Adipocyte (in vitro differentiated cells): ENCODE data around the gene TRAPPC2.

Source experiments
- DNase-seq: peaks from one replicate; pipeline ENCODE4 v3.0.0-alpha.2; 2015; ENCODE audit warnings: low read depth
- H3K27me3 ChIP-seq: replicated peaks from 2 replicates; pipeline ENCODE4 v1.7.0; 2013; ENCODE audit warnings: mild to moderate bottlenecking, low read length, moderate library complexity; ENCODE audit not compliant: control insufficient read depth, insufficient read depth
- H3K36me3 ChIP-seq: 2 replicates; pipeline ENCODE4 v1.7.0; 2013; ENCODE audit warnings: low read length, mild to moderate bottlenecking, moderate library complexity; ENCODE audit not compliant: control insufficient read depth, insufficient read depth, severe bottlenecking
- H3K4me1 ChIP-seq: 2 replicates; pipeline ENCODE4 v1.7.0; 2013; ENCODE audit warnings: mild to moderate bottlenecking, low read length, moderate library complexity; ENCODE audit not compliant: control insufficient read depth, insufficient read depth
- H3K4me3 ChIP-seq: 2 replicates; pipeline ENCODE4 v1.7.0; 2013; ENCODE audit warnings: mild to moderate bottlenecking, low read length, moderate library complexity
- H3K9ac ChIP-seq: 2 replicates; pipeline ENCODE4 v1.7.0; 2013; ENCODE audit warnings: mild to moderate bottlenecking, low read length, moderate library complexity
- H3K9me3 ChIP-seq: 2 replicates; pipeline ENCODE4 v1.7.0; 2013; ENCODE audit warnings: mild to moderate bottlenecking, low read length, moderate library complexity; ENCODE audit not compliant: control insufficient read depth

Gene TRAPPC2

DNA sequence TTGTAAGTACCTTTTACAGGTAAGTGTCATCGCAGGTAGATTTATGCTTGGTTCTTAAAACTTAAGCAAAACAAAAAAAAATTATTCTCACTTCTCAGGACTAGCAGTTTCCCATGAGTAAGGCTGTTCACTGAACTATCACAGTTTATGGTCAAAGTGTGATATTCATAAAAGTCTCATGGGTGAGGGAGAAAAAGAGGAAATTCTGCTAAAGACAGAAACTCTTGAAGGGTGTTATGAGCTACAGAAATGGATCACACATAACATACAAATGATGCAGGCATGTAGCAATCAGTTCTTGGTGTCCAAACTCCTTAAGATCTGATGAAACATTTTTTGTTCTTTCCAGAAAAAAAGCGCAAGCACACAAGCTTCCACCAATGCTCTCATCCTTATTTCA, 37.0 kb downstream of the TRAPPC2 start:
- H3K36me3 ChIP-seq: no peaks in the 10 kb centered on the region
- peaks cover 39% of the 10 kb centered on the region for H3K4me1 ChIP-seq
- no peak overlapping the region for H3K4me3 ChIP-seq
- no peaks in the 10 kb centered on the region for H3K9me3 ChIP-seq
- no peaks in the 10 kb centered on the region for H3K27me3 ChIP-seq
- no peak overlapping the region for H3K9ac ChIP-seq
- DNase-seq: peak; percentile 5

DNA sequence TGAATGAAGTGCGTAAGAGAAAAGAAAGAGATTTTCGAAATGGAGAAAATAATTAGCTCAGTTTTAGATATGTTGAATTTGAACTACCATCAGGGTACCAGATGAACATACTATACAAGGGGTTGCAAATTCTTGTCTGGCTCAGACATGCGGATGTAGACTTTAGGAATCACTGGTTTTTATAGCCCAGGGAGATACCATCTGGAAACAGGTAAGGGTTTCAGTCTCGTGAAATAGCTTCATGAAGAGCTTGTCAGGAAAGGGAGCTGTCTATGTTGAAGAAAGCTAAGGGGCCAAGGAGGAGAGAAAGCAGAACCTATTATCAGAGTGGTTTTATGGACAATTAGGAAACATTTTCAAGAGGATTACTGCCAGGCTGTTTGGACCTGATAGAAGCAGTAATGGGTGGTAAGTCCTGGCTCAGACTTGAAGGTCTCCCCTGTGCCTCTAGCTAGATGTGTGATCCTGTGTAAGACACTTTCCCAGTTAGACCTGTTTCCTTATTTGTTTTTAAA, 38.8 kb downstream of the TRAPPC2 start:
- H3K4me3 ChIP-seq: no peak overlapping the region
- no peak for DNase-seq
- no peak overlapping the region for H3K9ac ChIP-seq
- H3K9me3 ChIP-seq: no peaks in the 10 kb centered on the region
- H3K4me1 ChIP-seq: peaks cover 44% of the 10 kb centered on the region
- no peaks in the 10 kb centered on the region for H3K27me3 ChIP-seq
- H3K36me3 ChIP-seq: no peaks in the 10 kb centered on the region

DNA sequence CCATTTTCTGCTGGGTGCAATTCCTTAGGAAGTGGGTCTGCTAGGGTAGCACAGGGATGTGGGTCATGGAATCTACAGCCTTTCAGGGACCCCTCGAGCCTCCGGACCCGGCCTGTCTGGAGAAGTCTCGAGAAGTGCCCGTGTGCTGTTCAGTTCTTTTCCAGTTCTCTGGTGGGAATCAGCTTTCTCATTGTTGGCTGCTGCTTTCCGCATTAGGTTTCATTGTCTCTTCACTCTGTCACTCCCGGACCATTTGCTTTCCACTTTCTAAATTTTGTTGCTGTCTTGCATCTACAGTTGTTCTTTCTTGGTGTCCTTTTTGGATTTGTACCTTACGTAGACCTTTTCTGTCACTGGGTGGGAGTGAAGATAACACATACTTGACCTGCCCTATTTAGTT, 39.4 kb downstream of the TRAPPC2 start:
- Histone ChIP-seq H3K4me3 (peak overlapping the region; percentile 54), H3K4me1 (peaks cover 47% of the 10 kb centered on the region), H3K9me3 (no peaks in the 10 kb centered on the region), H3K36me3 (no peaks in the 10 kb centered on the region), H3K27me3 (no peaks in the 10 kb centered on the region), H3K9ac (peak overlapping the region; percentile 12)
- no peak for DNase-seq

DNA sequence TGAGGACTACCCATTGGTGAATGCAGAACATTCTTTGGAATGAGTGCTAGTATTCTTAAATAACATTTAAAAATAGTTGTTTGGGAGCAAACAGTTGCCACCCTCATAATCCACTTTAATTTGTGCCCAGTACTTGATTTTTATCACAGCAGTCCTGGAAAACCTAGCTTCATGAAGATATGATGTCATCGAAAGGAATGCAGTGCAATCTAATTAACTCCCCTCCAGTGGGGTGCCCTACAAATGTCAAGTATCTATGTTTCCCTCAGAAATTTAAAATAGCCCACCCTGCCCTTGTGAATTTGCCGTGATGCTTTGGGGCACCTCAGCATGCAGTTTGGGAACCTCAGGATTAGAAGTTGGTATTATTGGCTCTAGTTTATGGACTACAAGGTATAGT, 40.1 kb downstream of the TRAPPC2 start:
- Histone ChIP-seq H3K27me3 (no peaks in the 10 kb centered on the region), H3K36me3 (no peaks in the 10 kb centered on the region), H3K4me3 (peak overlapping the region; percentile 54), H3K4me1 (peaks cover 46% of the 10 kb centered on the region), H3K9me3 (no peaks in the 10 kb centered on the region), H3K9ac (peak overlapping the region; percentile 12)
- peak; percentile 31 for DNase-seq

DNA sequence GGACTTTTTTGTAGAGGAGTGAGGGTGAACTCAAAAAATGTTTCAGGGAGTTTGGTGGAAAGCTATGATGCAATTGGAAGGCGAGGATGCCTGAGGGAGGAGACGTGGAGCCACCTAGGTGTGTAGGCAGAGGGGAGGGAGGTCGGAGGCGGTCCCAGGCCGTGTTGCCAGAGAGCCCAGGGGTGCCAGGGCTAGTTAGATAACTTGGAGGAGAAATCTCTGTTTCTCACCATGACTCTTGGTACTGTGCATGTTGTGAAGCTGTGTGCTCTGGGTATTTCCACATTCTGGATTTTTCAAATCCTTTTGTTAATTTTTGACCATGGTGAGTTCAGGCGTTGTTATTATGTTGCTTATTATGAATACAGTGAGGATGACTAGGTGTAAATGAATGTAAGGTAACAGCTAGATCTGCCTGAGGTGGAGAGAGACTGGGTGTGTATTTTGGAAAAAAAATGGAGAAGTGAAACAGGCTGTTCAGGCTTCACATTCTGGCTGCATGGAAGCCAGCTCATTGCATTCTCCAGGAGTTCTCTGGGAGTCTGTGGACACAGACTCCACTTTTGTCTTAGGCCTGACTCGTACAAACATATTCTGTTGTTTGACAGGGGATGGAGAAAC, 41.0 kb downstream of the TRAPPC2 start:
- DNase-seq: peak; percentile 16
- H3K27me3 ChIP-seq: no peaks in the 10 kb centered on the region
- H3K4me1 ChIP-seq: peaks cover 41% of the 10 kb centered on the region
- H3K36me3 ChIP-seq: no peaks in the 10 kb centered on the region
- peak overlapping the region; percentile 12 for H3K4me3 ChIP-seq
- peak overlapping the region; percentile 13 for H3K9ac ChIP-seq
- no peaks in the 10 kb centered on the region for H3K9me3 ChIP-seq

DNA sequence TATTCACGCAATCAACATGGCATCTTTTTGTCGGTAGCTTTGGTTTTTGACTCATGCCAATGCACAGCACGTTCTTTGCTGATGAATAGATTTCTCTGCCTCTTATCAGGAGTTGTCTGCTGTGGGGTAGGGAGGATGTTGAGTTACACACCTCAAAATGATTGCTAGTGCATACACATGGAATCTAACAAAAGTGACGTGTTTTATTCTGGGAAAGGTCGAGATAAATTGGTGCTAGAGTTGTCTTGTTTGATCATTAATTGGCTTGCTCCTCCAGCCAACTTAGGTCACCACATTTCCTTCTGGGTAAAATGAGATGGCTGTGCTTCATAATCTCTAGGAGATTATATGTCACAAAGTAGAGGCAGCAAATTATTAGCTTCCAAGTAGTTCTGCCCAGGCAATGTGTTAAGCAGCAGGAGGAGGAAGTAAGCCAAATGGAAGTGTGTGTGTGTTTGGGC, 41.6 kb downstream of the TRAPPC2 start:
- Histone ChIP-seq H3K4me3 (peak overlapping the region; percentile 14), H3K36me3 (no peaks in the 10 kb centered on the region), H3K9ac (no peak overlapping the region), H3K27me3 (no peaks in the 10 kb centered on the region), H3K4me1 (peaks cover 41% of the 10 kb centered on the region), H3K9me3 (no peaks in the 10 kb centered on the region)
- no peak for DNase-seq

DNA sequence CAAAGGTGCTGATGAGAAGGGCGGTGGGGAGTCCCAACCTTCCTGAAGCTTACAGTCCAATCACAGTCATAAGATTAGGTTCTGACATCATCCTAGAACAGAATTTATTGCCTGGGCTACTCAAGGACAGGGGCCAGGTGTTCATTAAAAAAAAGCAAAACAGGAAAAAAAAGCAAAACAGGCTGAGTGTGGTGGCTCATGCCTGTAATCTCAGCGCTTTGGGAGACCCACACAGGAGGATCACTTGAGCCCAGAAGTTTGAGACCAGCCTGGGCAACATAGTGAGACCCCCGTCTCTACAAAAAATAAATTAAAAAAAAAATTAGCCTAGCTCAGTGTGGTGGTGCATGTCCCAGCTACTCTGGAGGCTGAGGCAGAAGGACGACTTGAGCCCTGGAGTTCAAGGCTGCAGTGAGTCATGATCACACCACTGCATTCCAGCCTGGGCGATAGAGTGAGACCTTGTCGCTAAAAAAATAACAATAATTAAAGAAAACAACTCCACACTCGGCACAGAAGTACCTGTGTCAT, 42.5 kb downstream of the TRAPPC2 start:
- Histone ChIP-seq H3K9ac (no peak overlapping the region), H3K27me3 (no peaks in the 10 kb centered on the region), H3K9me3 (no peaks in the 10 kb centered on the region), H3K36me3 (no peaks in the 10 kb centered on the region), H3K4me3 (no peak overlapping the region), H3K4me1 (peaks cover 41% of the 10 kb centered on the region)
- no peak for DNase-seq

DNA sequence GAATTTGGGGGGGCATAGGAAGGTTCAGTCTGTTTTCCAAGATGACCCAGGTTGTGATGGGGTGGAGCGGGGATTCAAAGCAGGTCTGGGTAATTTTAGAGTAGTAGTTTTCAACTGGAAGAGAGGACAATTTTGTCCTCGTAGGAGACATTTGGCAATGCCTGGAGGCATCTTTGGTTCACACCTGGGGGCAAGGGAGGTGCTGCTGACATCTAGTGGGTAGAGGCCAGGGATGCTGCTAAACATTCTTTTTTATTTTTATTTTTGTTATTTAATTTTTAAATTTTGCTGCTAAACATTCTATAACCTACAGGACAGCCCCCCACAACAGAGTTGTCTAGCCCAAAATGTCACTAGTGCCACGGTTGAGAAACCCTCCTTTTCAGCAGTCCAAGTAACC, 43.6 kb downstream of the TRAPPC2 start:
- H3K4me1 ChIP-seq: peaks cover 41% of the 10 kb centered on the region
- H3K9me3 ChIP-seq: no peaks in the 10 kb centered on the region
- peak; percentile 16 for DNase-seq
- H3K4me3 ChIP-seq: peak overlapping the region; percentile 98
- H3K27me3 ChIP-seq: no peaks in the 10 kb centered on the region
- peak overlapping the region; percentile 97 for H3K9ac ChIP-seq
- no peaks in the 10 kb centered on the region for H3K36me3 ChIP-seq

DNA sequence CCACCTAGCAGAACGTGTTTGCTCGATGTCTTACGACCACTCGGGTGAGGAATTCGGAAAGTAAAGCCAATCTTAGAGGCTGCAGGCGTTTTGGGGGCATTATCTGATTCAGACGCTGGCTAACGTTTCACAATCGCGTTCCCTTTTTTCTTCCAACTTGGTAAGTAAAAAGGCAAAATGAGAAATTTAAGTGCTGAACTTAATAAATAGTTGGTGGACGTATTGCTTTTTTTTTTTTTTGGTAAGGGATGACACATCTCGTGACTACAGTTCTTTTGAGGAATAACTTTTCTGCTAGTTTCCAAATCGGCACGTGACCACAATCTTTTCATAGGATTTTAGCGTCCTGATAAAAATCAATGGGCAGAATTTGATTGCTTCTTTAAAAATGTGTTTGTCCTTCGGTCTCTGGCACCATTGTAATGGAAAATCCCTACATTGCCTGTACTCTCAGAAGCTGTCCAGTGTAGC, 44.6 kb downstream of the TRAPPC2 start:
- Histone ChIP-seq H3K4me1 (peaks cover 31% of the 10 kb centered on the region), H3K4me3 (peak overlapping the region; percentile 98), H3K36me3 (no peaks in the 10 kb centered on the region), H3K27me3 (no peaks in the 10 kb centered on the region), H3K9ac (peak overlapping the region; percentile 97), H3K9me3 (no peaks in the 10 kb centered on the region)
- peak; percentile 51 for DNase-seq

DNA sequence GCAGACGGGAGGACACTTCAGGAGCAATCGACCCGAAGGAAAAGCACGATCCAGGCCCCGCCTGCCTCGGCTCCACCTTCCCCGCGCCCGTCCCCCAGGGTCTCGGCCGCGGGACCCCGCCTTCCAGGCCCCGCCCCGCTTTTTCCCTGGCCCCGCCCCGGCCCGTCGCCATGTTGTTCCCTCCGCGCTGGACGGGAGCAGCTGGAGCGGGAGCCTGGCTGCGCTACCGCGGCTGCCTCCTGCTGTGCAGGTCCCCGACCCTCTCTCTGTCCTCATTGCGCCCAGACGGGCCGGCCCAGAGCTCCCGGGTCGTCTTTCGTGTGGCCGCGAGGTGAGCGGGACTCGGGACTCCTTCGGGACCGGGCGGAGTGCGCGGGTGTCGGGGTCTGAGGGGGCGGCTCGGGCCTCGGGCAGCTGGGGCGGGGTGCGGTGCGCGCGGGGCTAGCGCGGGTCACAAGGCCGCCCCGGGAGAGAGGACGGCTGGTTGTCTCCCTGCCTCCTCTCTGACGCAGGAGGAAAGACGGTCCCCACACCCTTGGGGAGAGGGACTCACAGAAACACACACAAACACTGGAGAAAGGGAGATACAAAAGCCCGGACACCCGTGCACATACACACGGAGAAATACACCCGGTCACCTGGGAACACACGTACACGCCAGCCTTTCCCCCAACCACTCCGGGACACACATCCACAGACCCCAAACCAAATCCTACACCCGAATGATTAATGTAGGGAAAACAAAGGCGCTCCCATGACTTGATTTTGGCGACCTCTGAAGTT, 45.3 kb downstream of the TRAPPC2 start, which contains the start of gene RAB9A:
RAB9A (plus strand) TSS at position 171 of the 783 bp plus-strand sequence. CDS start 19,619 bp downstream, outside the sequence.
- peak; percentile 86 for DNase-seq
- Histone ChIP-seq H3K4me3 (peak within 1 kb of the TSS; percentile 98), H3K36me3 (no peaks in the 10 kb centered on the region), H3K27me3 (no peaks in the 10 kb centered on the region), H3K4me1 (peaks cover 25% of the 10 kb centered on the region), H3K9ac (peak within 1 kb of the TSS; percentile 97), H3K9me3 (no peaks in the 10 kb centered on the region)

DNA sequence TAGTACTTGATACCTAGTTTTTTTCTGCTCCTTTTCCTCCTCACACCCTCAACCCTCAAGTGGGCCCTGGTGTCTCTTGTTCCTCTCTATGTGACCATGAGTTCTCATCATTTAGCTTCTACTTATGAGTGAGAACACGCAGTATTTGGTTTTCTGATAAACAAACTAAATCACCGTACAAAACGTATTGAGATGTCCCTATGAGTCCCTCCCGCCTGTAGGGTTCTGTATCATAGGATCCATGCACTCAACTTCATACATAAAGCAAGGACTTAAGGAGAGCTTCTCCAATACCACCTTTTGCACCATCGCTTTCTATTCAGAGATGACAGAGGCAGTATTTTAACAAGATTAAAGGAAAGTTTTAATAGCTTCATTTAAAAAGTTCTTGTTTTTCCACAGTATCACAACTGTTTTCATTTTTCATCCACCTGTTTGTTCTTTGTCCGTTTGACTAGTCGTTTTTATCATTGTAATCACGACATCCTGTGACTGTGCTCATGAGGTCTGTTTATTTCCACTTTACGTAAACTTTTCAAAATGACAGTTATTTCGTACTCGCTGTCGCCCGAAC, 45.9 kb downstream of the TRAPPC2 start:
- no peaks in the 10 kb centered on the region for H3K36me3 ChIP-seq
- H3K4me3 ChIP-seq: peak overlapping the region; percentile 98
- H3K9ac ChIP-seq: peak overlapping the region; percentile 97
- H3K27me3 ChIP-seq: no peaks in the 10 kb centered on the region
- H3K4me1 ChIP-seq: peaks cover 18% of the 10 kb centered on the region
- no peaks in the 10 kb centered on the region for H3K9me3 ChIP-seq
- DNase-seq: no peak
